ENCODE measurements around the gene AP1B1.

The AP1B1 gene

GRCh38 chr22:29310065-29310862, 78.1 kb downstream of the AP1B1 start:
- TF ChIP-seq CTCF (IDR thresholded peaks at IDR 0.05; ENCODE audit: insufficient read depth, low read depth, low read length, missing control alignments): no peak
- H3K4me3 ChIP-seq (ENCODE audit: low read length): no peak overlapping the region
- DNase-seq (ENCODE audit: low read depth): no peak

- H3K4me3 ChIP-seq (ENCODE audit: low read length): no peak overlapping the region
- TF ChIP-seq CTCF (IDR thresholded peaks at IDR 0.05; ENCODE audit: insufficient read depth, low read depth, low read length, missing control alignments): no peak
- no peak for DNase-seq (ENCODE audit: low read depth)
Observed at GRCh38 chr22:29309332-29310064, 78.9 kb downstream of the AP1B1 start.

- DNase-seq (ENCODE audit: low read depth): peak; percentile 72
Observed at GRCh38 chr22:29308791-29309262, 79.5 kb downstream of the AP1B1 start.

GRCh38 chr22:29308148-29308790, 80.1 kb downstream of the AP1B1 start:
- no peak for TF ChIP-seq CTCF (IDR thresholded peaks at IDR 0.05; ENCODE audit: insufficient read depth, low read depth, low read length, missing control alignments)
- peak; percentile 51 for DNase-seq (ENCODE audit: low read depth)
- peak overlapping the region; percentile 66 for H3K4me3 ChIP-seq (ENCODE audit: low read length)

More at GRCh38 chr22:29308791-29309262, 79.5 kb downstream of the AP1B1 start:
- no peak for TF ChIP-seq CTCF (IDR thresholded peaks at IDR 0.05; ENCODE audit: insufficient read depth, low read depth, low read length, missing control alignments)
- H3K4me3 ChIP-seq (ENCODE audit: low read length): no peak overlapping the region

GRCh38 chr22:29307596-29308147, 80.7 kb downstream of the AP1B1 start:
- TF ChIP-seq CTCF (IDR thresholded peaks at IDR 0.05; ENCODE audit: insufficient read depth, low read depth, low read length, missing control alignments): no peak
- H3K4me3 ChIP-seq (ENCODE audit: low read length): peak overlapping the region; percentile 66
- DNase-seq (ENCODE audit: low read depth): no peak

- peak; percentile 81 for DNase-seq (ENCODE audit: low read depth)
- TF ChIP-seq CTCF (IDR thresholded peaks at IDR 0.05; ENCODE audit: insufficient read depth, low read depth, low read length, missing control alignments): no peak
- peak overlapping the region; percentile 66 for H3K4me3 ChIP-seq (ENCODE audit: low read length)
Observed at GRCh38 chr22:29306835-29307595, 81.4 kb downstream of the AP1B1 start.
